ENCODE results near the gene M6PR. TPM values are rescaled to one million over a fixed set of nuclear protein-coding genes. Genes with fewer than 3 reads are reported as not detected.

M6PR gene
- total RNA-seq, 3 donors from 2014 or later (not counting 1 experiment from before 2014, with no cell fraction given) = 245 to 270 (median 255) TPM

DNA sequence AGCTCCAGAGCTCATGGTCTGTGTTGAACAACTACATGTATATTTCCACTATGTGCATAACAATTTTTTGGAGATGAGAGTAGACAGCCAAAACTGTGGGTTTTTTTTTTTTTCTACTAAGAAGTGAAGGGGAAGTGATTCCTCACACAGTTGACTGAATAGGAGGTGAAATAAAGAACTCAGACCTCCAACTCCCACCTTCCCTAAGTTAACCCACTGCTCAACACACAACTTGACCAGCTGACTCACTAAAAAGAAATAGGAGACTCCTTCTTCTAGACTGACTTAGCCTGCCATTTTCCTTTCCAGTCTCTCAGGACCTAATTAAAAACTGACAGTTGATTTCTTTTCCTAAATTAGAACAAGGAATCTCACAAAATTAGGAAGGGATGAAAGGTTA lies 1.7 kb downstream of the M6PR start:
- TF ChIP-seq, protein P1, sequence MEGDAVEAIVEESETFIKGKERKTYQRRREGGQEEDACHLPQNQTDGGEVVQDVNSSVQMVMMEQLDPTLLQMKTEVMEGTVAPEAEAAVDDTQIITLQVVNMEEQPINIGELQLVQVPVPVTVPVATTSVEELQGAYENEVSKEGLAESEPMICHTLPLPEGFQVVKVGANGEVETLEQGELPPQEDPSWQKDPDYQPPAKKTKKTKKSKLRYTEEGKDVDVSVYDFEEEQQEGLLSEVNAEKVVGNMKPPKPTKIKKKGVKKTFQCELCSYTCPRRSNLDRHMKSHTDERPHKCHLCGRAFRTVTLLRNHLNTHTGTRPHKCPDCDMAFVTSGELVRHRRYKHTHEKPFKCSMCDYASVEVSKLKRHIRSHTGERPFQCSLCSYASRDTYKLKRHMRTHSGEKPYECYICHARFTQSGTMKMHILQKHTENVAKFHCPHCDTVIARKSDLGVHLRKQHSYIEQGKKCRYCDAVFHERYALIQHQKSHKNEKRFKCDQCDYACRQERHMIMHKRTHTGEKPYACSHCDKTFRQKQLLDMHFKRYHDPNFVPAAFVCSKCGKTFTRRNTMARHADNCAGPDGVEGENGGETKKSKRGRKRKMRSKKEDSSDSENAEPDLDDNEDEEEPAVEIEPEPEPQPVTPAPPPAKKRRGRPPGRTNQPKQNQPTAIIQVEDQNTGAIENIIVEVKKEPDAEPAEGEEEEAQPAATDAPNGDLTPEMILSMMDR (IDR thresholded peaks at IDR 0.05) = no peak
- Histone ChIP-seq H3K27me3 (ENCODE audit: control insufficient read depth, insufficient read depth, low read length) (no peaks in the 10 kb centered on the region), H3K4me3 (ENCODE audit: low read length) (no peak overlapping the region), H3K9me3 (ENCODE audit: control insufficient read depth, insufficient read depth, low read length) (no peaks in the 10 kb centered on the region), H3K27ac (ENCODE audit: low read length) (no peak overlapping the region), H3K4me1 (ENCODE audit: control insufficient read depth, insufficient read depth, low read length) (peaks cover 31% of the 10 kb centered on the region), H3K36me3 (ENCODE audit: control insufficient read depth, insufficient read depth, low read length) (peaks cover 30% of the 10 kb centered on the region)
- Mint-ChIP-seq H3K36me3 (no peaks in the 10 kb centered on the region), H3K27ac (peak overlapping the region; percentile 95 to 98), H3K27me3 (ENCODE audit: low read depth in 2 of 2) (no peaks in the 10 kb centered on the region), H3K4me3 (peak overlapping the region; percentile 62), H3K4me1 (peaks cover 57 to 70% of the 10 kb centered on the region in 2 donors), H3K9me3 (no peaks in the 10 kb centered on the region)
- intact Hi-C loops (cut with micrococcal nuclease) = no loop called here
- no peak for DNase-seq
- ATAC-seq = no peak

DNA sequence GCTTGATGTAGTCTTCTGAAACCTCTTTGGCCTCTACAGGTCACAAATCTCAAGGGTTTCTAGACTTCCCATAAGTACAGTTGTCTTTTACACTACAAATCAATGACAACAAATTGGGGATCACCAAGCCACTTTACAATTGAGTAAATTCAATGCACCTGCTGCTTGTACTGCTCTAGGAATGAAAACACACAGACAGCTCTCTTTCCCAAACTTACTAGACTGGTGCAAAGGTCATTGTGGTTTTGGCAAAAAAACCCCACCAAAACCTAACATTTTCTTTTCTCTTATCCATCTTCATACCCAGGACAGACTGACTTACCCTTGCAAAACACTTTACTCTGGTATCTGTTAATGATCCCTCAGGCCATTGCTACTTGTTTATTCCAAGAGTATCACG lies 2.7 kb downstream of the M6PR start:
- H3K27ac ChIP-seq (ENCODE audit: low read length) = no peak overlapping the region
- ATAC-seq = no peak
- Mint-ChIP-seq H3K4me1 (peaks cover 55 to 69% of the 10 kb centered on the region in 2 donors), H3K27ac (peak overlapping the region; percentile 95 to 98), H3K36me3 (no peaks in the 10 kb centered on the region), H3K9me3 (no peaks in the 10 kb centered on the region), H3K27me3 (ENCODE audit: low read depth in 2 of 2) (no peaks in the 10 kb centered on the region), H3K4me3 (peak overlapping the region; percentile 62)
- peaks cover 25% of the 10 kb centered on the region for H3K4me1 ChIP-seq (ENCODE audit: control insufficient read depth, insufficient read depth, low read length)
- no peak overlapping the region for H3K4me3 ChIP-seq (ENCODE audit: low read length)
- intact Hi-C loops (cut with micrococcal nuclease) = no loop called here
- H3K9me3 ChIP-seq (ENCODE audit: control insufficient read depth, insufficient read depth, low read length) = no peaks in the 10 kb centered on the region
- no peak for DNase-seq
- peaks cover 40% of the 10 kb centered on the region for H3K36me3 ChIP-seq (ENCODE audit: control insufficient read depth, insufficient read depth, low read length)
- WGBS (ENCODE audit: insufficient coverage) = 75% methylated on average over 1 of the region's 1 CpG
- no peaks in the 10 kb centered on the region for H3K27me3 ChIP-seq (ENCODE audit: control insufficient read depth, insufficient read depth, low read length)
- TF ChIP-seq, protein P1 (IDR thresholded peaks at IDR 0.05) = no peak

DNA sequence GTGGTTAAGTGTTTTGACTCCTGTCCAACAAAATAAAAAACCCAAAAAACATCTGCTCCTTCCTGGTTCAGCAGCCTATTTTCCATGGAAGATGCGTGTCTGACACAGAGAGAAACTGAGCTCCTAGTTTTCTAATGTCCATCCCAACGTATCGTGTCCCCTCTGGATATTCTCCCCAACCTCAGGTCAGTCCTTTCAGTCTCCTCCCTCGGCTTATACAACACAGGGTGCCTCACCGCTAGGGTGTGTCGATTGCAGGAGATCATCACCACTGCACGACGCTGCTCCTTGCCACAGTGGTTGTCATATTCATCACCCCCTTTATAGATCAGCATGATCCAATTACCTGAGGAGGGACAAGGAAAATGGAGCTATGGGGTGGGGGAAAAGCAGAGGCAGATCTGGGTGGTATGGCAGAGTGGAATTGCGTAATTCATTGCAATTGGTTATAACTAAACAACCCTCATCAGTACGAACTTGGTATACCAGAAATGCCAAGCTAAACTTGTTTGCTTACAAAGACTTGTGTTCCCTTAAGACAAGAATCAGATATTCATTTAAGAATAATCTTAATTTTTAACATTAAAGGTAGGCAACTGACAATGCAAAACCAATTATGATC lies 5.8 kb downstream of the M6PR start:
- H3K4me3 ChIP-seq (ENCODE audit: low read length) = no peak overlapping the region

More for the DNA sequence above, 5.8 kb downstream of the M6PR start:
- H3K27me3 ChIP-seq (ENCODE audit: control insufficient read depth, insufficient read depth, low read length) = no peaks in the 10 kb centered on the region
- Mint-ChIP-seq H3K27me3 (ENCODE audit: low read depth in 2 of 2) (no peaks in the 10 kb centered on the region), H3K27ac (no peak overlapping the region), H3K4me3 (no peak overlapping the region), H3K4me1 (peaks cover 33 to 47% of the 10 kb centered on the region in 2 donors), H3K9me3 (no peaks in the 10 kb centered on the region), H3K36me3 (no peaks in the 10 kb centered on the region)
- intact Hi-C loops (cut with micrococcal nuclease) = no loop called here
- peaks cover 12% of the 10 kb centered on the region for H3K4me1 ChIP-seq (ENCODE audit: control insufficient read depth, insufficient read depth, low read length)
- no peak overlapping the region for H3K27ac ChIP-seq (ENCODE audit: low read length)
- peaks cover 50% of the 10 kb centered on the region for H3K36me3 ChIP-seq (ENCODE audit: control insufficient read depth, insufficient read depth, low read length)
- no peak for ATAC-seq
- H3K9me3 ChIP-seq (ENCODE audit: control insufficient read depth, insufficient read depth, low read length) = no peaks in the 10 kb centered on the region
- WGBS (ENCODE audit: insufficient coverage) = 94% methylated on average over 7 of the region's 10 CpGs
- TF ChIP-seq, protein P1 (IDR thresholded peaks at IDR 0.05) = no peak
- DNase-seq = no peak
